Smooth muscle cell (in vitro differentiated cells): ENCODE results near the gene CFAP73. TPM values are rescaled to one million over a fixed set of nuclear protein-coding genes. Genes with fewer than 3 reads are reported as not detected.

Experiments used
- DNase-seq: peaks from one replicate; lab custom pipeline; 2025; ENCODE audit not compliant: unreplicated experiment; lab: John Stamatoyannopoulos, UW
- H2AFZ ChIP-seq: fragments of 200-600 bp; sonication (generic); 2 replicates; pipeline ENCODE4 v1.6.0; 2016; ENCODE audit warnings: antibody characterized with exemption, low read depth, mild to moderate bottlenecking
- H3F3A ChIP-seq: fragments of 200-600 bp; sonication (generic); 2 replicates; pipeline ENCODE4 v1.6.0; 2017; ENCODE audit warnings: antibody characterized with exemption, low read depth
- H3K27ac ChIP-seq: fragments of 200-600 bp; sonication (generic); 2 replicates; pipeline ENCODE4 v1.5.1; 2016; ENCODE audit warnings: low read depth, mild to moderate bottlenecking
- H3K27me3 ChIP-seq: fragments of 200-600 bp; sonication (generic); 2 replicates; pipeline ENCODE4 v1.6.1; 2016; ENCODE audit warnings: low read depth, mild to moderate bottlenecking
- H3K36me3 ChIP-seq: fragments of 200-600 bp; sonication (generic); 2 replicates; pipeline ENCODE4 v1.5.1; 2016; ENCODE audit warnings: low read depth
- H3K4me1 ChIP-seq: fragments of 200-600 bp; sonication (generic); 2 replicates; pipeline ENCODE4 v1.5.1; 2016; ENCODE audit warnings: low read depth
- H3K4me2 ChIP-seq: fragments of 200-600 bp; sonication (generic); 2 replicates; pipeline ENCODE4 v1.6.0; 2016; ENCODE audit warnings: mild to moderate bottlenecking
- H3K4me3 ChIP-seq: fragments of 200-600 bp; sonication (generic); 2 replicates; pipeline ENCODE4 v1.5.1; 2016; ENCODE audit warnings: mild to moderate bottlenecking
- H3K79me2 ChIP-seq: fragments of 200-600 bp; sonication (generic); 2 replicates; pipeline ENCODE4 v1.6.0; 2016; ENCODE audit warnings: low read depth, mild to moderate bottlenecking
- H3K9ac ChIP-seq: fragments of 200-600 bp; sonication (generic); 2 replicates; pipeline ENCODE4 v1.6.0; 2016; ENCODE audit warnings: low read depth
- H3K9me3 ChIP-seq: fragments of 200-600 bp; sonication (generic); replicated peaks from 2 replicates; pipeline ENCODE4 v1.5.1; 2016; ENCODE audit warnings: low read depth
- H4K20me1 ChIP-seq: fragments of 200-600 bp; sonication (generic); 2 replicates; pipeline ENCODE4 v1.6.0; 2016; ENCODE audit warnings: low read depth
- CTCF ChIP-seq: fragments of 200-600 bp; sonication (generic); IDR thresholded peaks from 2 replicates; pipeline ENCODE4 v1.5.1; 2017; ENCODE audit warnings: borderline replicate concordance, mild to moderate bottlenecking, antibody characterized with exemption; ENCODE audit not compliant: insufficient read depth, poor library complexity, severe bottlenecking
- WGBS: methylation state at CpG from one replicate; pipeline ENCODE4 v1.1.7; 2016; ENCODE audit warnings: low lambda C conversion rate; 5-methylcytosine and 5-hydroxymethylcytosine counted together
- polyA plus RNA-seq: library from polyadenylated mRNA; unstranded; fragments of >200 nt; fragmentation: Nextera tagmentation; extraction: Ambion mirVana; gene quantifications from 2 replicates; pipeline ENCODE4 v1.2.1, GENCODE V29; 2016
- total RNA-seq: library from RNA; depleted of rRNA; stranded (reverse); fragments of >200 nt; gene quantifications from 2 replicates; pipeline ENCODE4 v1.2.3, GENCODE V29; 2014

Gene CFAP73
- total and polyA plus RNA-seq, 2 experiments from 2014 or later: not detected

GRCh38 chr12:113173081-113173698 lies 23.7 kb downstream of the CFAP73 start:
- Histone ChIP-seq H3K36me3 (peaks cover 17% of the 10 kb centered on the region), H2AFZ (no peak overlapping the region), H3K4me1 (no peaks in the 10 kb centered on the region), H3K79me2 (no peaks in the 10 kb centered on the region), H3F3A (no peaks in the 10 kb centered on the region), H4K20me1 (peaks cover 6% of the 10 kb centered on the region), H3K27me3 (no peaks in the 10 kb centered on the region), H3K4me2 (no peak overlapping the region), H3K9me3 (no peaks in the 10 kb centered on the region), H3K9ac (no peak overlapping the region), H3K27ac (no peak overlapping the region), H3K4me3 (no peak overlapping the region)
- no peak for TF ChIP-seq CTCF
- WGBS: 93% methylated on average over 7 of the region's 7 CpGs
- DNase-seq: no peak

GRCh38 chr12:113174461-113175384 lies 25.2 kb downstream of the CFAP73 start:
- H2AFZ ChIP-seq: no peak overlapping the region
- H4K20me1 ChIP-seq: peaks cover 6% of the 10 kb centered on the region
- no peak overlapping the region for H3K9ac ChIP-seq
- no peak overlapping the region for H3K27ac ChIP-seq
- no peaks in the 10 kb centered on the region for H3K79me2 ChIP-seq
- TF ChIP-seq CTCF: peak; percentile 98
- peaks cover 20% of the 10 kb centered on the region for H3K36me3 ChIP-seq
- no peak overlapping the region for H3K4me2 ChIP-seq
- DNase-seq: peak; percentile 56
- H3K9me3 ChIP-seq: no peaks in the 10 kb centered on the region
- no peaks in the 10 kb centered on the region for H3K27me3 ChIP-seq
- H3K4me1 ChIP-seq: no peaks in the 10 kb centered on the region
- H3F3A ChIP-seq: no peaks in the 10 kb centered on the region
- 74% methylated on average over 32 of the region's 32 CpGs for WGBS
- no peak overlapping the region for H3K4me3 ChIP-seq

- no peaks in the 10 kb centered on the region for H3K27me3 ChIP-seq
- H3K4me1 ChIP-seq: peaks cover under 1% of the 10 kb centered on the region
- H4K20me1 ChIP-seq: peaks cover 14% of the 10 kb centered on the region
- DNase-seq: no peak
- no peak overlapping the region for H3K9ac ChIP-seq
- no peak for TF ChIP-seq CTCF
- peaks cover 15% of the 10 kb centered on the region for H3K36me3 ChIP-seq
- no peak overlapping the region for H3K4me3 ChIP-seq
- 98% methylated on average over 14 of the region's 14 CpGs for WGBS
- no peak overlapping the region for H2AFZ ChIP-seq
- H3K79me2 ChIP-seq: peaks cover 24% of the 10 kb centered on the region
- H3K9me3 ChIP-seq: no peaks in the 10 kb centered on the region
- no peak overlapping the region for H3K27ac ChIP-seq
- H3F3A ChIP-seq: no peaks in the 10 kb centered on the region
- H3K4me2 ChIP-seq: no peak overlapping the region
Observed at GRCh38 chr12:113179023-113179422, 29.5 kb downstream of the CFAP73 start.
